ENCODE data around the gene PDE1C.
"Not testable (repeated sequence)": the region's sequence is repeated elsewhere in the genome, so short reads cannot be mapped to it uniquely, and the experiment has no call there.

The PDE1C gene

GRCh38 chr7:32043688-32044087, 26.5 kb downstream of the PDE1C start:
- DNase-seq (ENCODE audit: low spot score): no peak

- DNase-seq (ENCODE audit: low spot score): no peak
Measured at GRCh38 chr7:32042900-32043299, 27.3 kb downstream of the PDE1C start.

DNA sequence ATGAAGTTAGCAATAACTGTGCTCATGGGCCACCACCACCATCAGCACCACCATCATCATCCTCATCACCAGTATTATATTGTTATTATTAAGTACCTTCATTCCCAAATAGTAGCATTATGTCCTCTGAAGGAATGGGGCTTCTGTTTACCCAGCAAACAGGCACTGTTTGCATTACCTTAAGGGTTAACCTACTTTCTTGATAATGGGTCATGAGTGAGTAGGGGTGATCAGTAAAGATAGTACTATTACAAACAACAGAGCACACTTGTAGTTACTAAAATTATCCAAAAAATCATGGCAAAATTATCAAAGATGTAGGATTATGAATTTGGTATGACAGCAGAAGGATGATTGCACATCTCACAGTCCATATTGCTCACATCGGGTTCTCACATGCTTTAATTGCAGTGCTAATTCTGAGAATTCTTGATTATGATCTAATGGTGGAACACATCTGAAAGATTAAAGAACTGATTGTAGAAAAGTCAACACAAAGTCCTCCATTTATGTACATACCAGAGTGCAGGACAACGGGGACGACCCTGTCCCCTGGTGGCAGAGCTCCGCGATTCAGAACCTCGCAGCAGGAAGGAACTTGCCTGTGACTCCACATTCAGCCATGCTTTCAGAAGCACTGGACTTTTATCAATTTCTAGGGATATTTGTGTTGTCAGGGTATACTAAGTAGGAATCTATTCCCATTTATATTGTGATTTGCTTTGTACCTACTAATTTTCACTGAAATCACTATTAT, 31.0 kb downstream of the PDE1C start:
- DNase-seq (ENCODE audit: low spot score): no peak

GRCh38 chr7:32037650-32038198, 32.5 kb downstream of the PDE1C start:
- DNase-seq (ENCODE audit: low spot score): no peak

GRCh38 chr7:32036557-32036956, 33.6 kb downstream of the PDE1C start:
- DNase-seq (ENCODE audit: low spot score): peak; percentile 34

GRCh38 chr7:32034052-32034451, 36.2 kb downstream of the PDE1C start:
- no peak for DNase-seq (ENCODE audit: low spot score)

DNA sequence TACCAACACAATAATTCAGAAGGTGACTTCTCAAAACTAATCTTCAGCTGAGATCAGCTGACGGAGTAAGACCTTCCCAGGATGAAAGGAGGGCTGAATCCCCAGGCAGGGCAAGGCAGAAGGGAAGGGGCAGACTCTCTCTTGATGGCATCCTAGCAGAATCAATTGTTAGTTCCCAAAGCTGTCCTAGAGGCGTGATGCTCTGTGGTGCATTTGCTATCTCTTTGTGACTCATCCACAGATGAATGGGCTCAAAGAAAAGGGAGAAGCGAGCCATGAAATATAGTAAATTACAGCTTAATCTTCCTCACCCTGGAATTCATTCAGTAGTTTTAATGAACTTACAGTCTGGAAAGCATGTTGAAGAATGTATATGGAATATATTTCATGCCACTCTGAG, 37.2 kb downstream of the PDE1C start:
- DNase-seq (ENCODE audit: low spot score): no peak

DNA sequence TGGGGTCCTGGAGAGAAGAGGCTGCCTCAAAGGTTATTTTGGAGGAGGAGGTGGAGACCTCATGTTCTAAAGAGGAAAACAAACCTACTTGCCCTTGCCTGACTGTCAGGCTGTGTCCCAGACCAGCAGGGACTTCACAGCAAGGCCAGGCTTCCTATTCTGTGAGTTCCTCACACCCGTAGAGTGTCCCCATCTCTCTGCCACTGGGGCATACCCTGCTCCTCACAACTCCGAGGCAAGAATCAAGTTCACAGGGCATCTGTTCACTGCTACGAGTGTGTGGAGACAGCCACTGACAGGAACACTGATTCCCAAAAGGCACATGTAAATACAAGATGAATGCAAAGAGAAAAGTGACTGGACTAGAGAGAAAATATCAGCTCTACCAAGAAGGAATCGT, 38.0 kb downstream of the PDE1C start:
- DNase-seq (ENCODE audit: low spot score): no peak

- DNase-seq (ENCODE audit: low spot score): no peak
Measured at GRCh38 chr7:32030904-32031692, 39.1 kb downstream of the PDE1C start.

- DNase-seq (ENCODE audit: low spot score): no peak
Measured at GRCh38 chr7:32026083-32026425, 44.2 kb downstream of the PDE1C start.

- DNase-seq (ENCODE audit: low spot score): no peak
Measured at GRCh38 chr7:32025381-32026082, 44.7 kb downstream of the PDE1C start.

GRCh38 chr7:32023376-32023775, 46.8 kb downstream of the PDE1C start:
- DNase-seq (ENCODE audit: low spot score): no peak

DNA sequence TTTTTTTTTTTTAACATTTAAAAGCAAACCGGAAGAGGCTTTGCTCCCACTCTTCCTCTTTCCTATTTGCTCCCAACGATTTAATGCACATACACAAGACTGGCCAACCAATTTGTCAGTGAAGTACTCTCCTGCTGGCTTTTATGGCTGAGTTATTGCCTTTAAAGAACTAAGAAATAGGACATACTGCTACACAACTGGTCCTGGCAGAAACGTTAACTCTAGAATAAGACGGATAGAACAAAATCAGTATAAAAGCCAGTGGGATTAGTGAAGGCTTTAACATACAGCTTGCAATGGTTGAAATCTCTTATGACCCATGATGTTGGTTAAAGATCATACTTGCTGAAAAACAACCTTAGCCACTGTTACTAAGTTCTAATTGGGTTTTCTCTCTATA, 47.2 kb downstream of the PDE1C start:
- DNase-seq (ENCODE audit: low spot score): no peak

GRCh38 chr7:32020551-32021159, 49.6 kb downstream of the PDE1C start:
- DNase-seq (ENCODE audit: low spot score): no peak

DNA sequence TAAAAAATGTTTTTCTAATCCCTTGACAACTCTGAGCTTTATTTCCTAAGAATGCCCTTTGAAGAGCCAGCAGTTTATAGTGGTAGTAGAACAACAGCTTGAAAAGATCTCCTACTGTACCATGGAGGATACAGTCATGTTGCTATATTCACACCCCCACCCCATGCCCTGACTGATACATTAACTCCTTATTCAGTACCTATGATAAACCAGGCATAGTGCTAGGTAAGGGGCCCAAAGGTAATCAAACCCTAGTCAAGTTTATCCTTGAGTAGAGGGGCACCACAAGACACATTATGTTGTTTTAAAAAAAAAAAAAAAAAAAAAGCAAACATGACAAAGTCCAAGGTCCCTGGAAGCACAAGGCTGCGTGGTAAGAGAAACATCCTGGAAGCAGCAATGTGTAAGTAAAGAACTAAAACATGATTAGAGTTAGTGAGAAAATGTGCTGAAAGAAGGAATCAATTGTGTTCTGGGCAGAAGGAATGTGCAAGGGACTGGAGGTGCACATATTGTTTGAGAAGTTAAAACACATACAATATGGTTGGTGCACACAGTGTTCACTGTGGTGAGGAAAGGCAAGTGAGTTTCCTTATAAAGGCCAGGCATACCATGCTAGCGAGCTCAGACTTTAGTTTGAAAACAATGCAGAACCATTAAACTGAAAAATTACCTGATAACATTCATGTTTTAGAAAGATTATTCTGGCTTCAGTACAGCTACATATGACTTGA, 51.2 kb downstream of the PDE1C start:
- DNase-seq (ENCODE audit: low spot score): no peak

GRCh38 chr7:32015133-32015532, 55.1 kb downstream of the PDE1C start:
- no peak for DNase-seq (ENCODE audit: low spot score)

DNA sequence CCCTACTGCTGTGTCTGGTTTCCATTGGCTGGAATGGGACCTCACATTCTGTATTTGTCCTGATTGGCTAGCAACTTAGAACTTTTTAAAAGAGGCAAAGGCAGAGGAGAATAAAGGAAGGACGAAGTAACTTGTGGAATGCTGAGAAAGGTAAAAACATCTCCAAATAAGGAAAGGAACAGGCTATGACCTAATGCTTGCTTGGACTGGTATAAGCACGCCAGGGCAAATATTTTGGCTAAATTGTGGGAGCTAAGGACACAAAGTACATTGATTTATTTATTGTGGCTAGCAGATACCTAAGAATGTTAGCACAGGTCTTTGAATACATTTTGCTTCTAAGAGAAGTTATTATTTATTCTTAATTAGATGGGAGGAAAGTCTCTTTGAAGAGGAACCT, 56.7 kb downstream of the PDE1C start:
- not testable (repeated sequence) for DNase-seq (ENCODE audit: low spot score)

- no peak for DNase-seq (ENCODE audit: low spot score)
Measured at GRCh38 chr7:32005577-32005976, 64.6 kb downstream of the PDE1C start.

DNA sequence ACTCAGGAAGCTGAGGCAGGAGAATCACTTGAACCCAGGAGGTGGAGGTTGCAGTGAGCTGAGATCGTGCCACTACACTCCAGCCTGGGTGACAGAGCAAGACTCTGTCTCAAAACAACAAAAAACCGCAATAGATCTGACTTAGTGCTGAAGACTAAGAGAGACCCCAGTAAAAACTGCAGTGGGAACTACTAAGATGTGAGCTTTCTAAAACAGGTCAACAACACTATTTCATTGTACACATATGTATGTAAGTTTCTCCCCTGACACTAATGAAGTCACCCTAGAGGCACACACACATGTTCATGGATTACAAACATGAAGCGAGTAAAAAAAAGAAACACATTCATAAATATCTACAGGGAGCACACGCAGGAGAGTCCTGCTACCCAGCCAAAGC, 68.3 kb downstream of the PDE1C start:
- no peak for DNase-seq (ENCODE audit: low spot score)

- no peak for DNase-seq (ENCODE audit: low spot score)
Measured at GRCh38 chr7:31997423-31997822, 72.8 kb downstream of the PDE1C start.

- DNase-seq (ENCODE audit: low spot score): no peak
Measured at GRCh38 chr7:31995134-31995533, 75.1 kb downstream of the PDE1C start.

- DNase-seq (ENCODE audit: low spot score): no peak
Measured at GRCh38 chr7:31991846-31992245, 78.4 kb downstream of the PDE1C start.
